HepG2 (cell line): ENCODE results near the gene PIGN.

Source experiments
- TCF7L2 ChIP-seq: IDR thresholded peaks from 2 replicates; pipeline ENCODE4 v1.6.1; 2011; ENCODE audit warnings: mild to moderate bottlenecking, low read depth, low read length, moderate library complexity
- ZSCAN29 ChIP-seq: sonication (generic); formaldehyde crosslinking; conservative IDR thresholded peaks from 2 replicates; pipeline ENCODE4 v1.4.0; 2020; ENCODE audit warnings: mild to moderate bottlenecking, missing genetic modification reagents

- no peak for TF ChIP-seq ZSCAN29
- no peak for TF ChIP-seq TCF7L2
Measured at GRCh38 chr18:62128157-62128556, 58.7 kb downstream of the PIGN start.
